ENCODE measurements around the gene CHCHD1. TPM values are rescaled to one million over a fixed set of nuclear protein-coding genes. Genes with fewer than 3 reads are reported as not detected.

The CHCHD1 gene
- total and polyA plus RNA-seq, 4 experiments from 2014 or later, result 21.8 to 56.0 (median 28.5) TPM

GRCh38 chr10:73800560-73801252 lies 18.9 kb downstream of the CHCHD1 start:
- H3K4me1 Mint-ChIP-seq, result peaks cover under 1 to 14% (median 2%) of the 10 kb centered on the region in 4 donors
- no peaks in the 10 kb centered on the region for H3K9me3 ChIP-seq (ENCODE audit: control insufficient read depth in 1 of 2, low read length in 2 of 2)
- no peaks in the 10 kb centered on the region for H3K27me3 ChIP-seq (ENCODE audit: insufficient read depth, low read length)
- no peaks in the 10 kb centered on the region for H3K27me3 Mint-ChIP-seq
- H3K27ac ChIP-seq (ENCODE audit: low read depth, low read length), result no peak overlapping the region
- no peak overlapping the region for H3K4me3 Mint-ChIP-seq
- no peaks in the 10 kb centered on the region for H3K9me3 Mint-ChIP-seq
- peaks cover 68% of the 10 kb centered on the region for H3K36me3 ChIP-seq (ENCODE audit: insufficient read depth, low read length)
- peak overlapping the region in 1 of 7 donors; percentile 82 for H3K27ac Mint-ChIP-seq
- peaks cover 23 to 71% of the 10 kb centered on the region in 2 donors for H3K36me3 Mint-ChIP-seq
- CTCF ChIA-PET (ENCODE audit: partially characterized antibody), result interaction anchor here (1.4 kb wide), 1 partner anchor 10 kb away, joined by 3 read pairs; no protein-coding TSS in a partner anchor
- peak in 1 of 5 donors; percentile 28 for DNase-seq
- no peak overlapping the region for H3K4me3 ChIP-seq (ENCODE audit: low read length in 2 of 2)
- intact Hi-C loops (cut with micrococcal nuclease), result no loop called here
- POLR2A ChIA-PET (ENCODE audit: partially characterized antibody), result interaction anchor here (1.1 to 1.8 kb wide), 5 partner anchors 9 to 31 kb away, joined by 3 to 12 read pairs (median 3); partner anchors contain the start of gene CHCHD1
- no peaks in the 10 kb centered on the region for H3K4me1 ChIP-seq (ENCODE audit: insufficient read depth, low read length)

- Histone ChIP-seq H3K4me3 (ENCODE audit: low read length in 2 of 2) (no peak overlapping the region), H3K9me3 (ENCODE audit: control insufficient read depth in 1 of 2, low read length in 2 of 2) (no peaks in the 10 kb centered on the region), H3K27me3 (ENCODE audit: insufficient read depth, low read length) (no peaks in the 10 kb centered on the region), H3K4me1 (ENCODE audit: insufficient read depth, low read length) (peaks cover 1% of the 10 kb centered on the region), H3K27ac (ENCODE audit: low read depth, low read length) (no peak overlapping the region), H3K36me3 (ENCODE audit: insufficient read depth, low read length) (peaks cover 73% of the 10 kb centered on the region)
- no peaks in the 10 kb centered on the region for H3K9me3 Mint-ChIP-seq
- H3K4me3 Mint-ChIP-seq, result no peak overlapping the region
- peaks cover 28 to 73% of the 10 kb centered on the region in 2 donors for H3K36me3 Mint-ChIP-seq
- ChIA-PET CTCF (ENCODE audit: partially characterized antibody) (interaction anchor here (1.4 kb wide), 1 partner anchor 9 kb away, joined by 3 read pairs; no protein-coding TSS in a partner anchor), POLR2A (ENCODE audit: partially characterized antibody) (interaction anchor here (1.1 to 1.8 kb wide), 5 partner anchors 8 to 32 kb away, joined by 3 to 12 read pairs (median 3); partner anchors contain the start of gene CHCHD1)
- DNase-seq, result no peak
- intact Hi-C loops (cut with micrococcal nuclease), result no loop called here
- peaks cover 4 to 19% (median 6%) of the 10 kb centered on the region in 4 donors for H3K4me1 Mint-ChIP-seq
- no peak overlapping the region for H3K27ac Mint-ChIP-seq
- H3K27me3 Mint-ChIP-seq, result no peaks in the 10 kb centered on the region
Measured at GRCh38 chr10:73801253-73801590, 19.4 kb downstream of the CHCHD1 start.

GRCh38 chr10:73802276-73802991 lies 20.6 kb downstream of the CHCHD1 start:
- peaks cover 75% of the 10 kb centered on the region for H3K36me3 ChIP-seq (ENCODE audit: insufficient read depth, low read length)

DNA sequence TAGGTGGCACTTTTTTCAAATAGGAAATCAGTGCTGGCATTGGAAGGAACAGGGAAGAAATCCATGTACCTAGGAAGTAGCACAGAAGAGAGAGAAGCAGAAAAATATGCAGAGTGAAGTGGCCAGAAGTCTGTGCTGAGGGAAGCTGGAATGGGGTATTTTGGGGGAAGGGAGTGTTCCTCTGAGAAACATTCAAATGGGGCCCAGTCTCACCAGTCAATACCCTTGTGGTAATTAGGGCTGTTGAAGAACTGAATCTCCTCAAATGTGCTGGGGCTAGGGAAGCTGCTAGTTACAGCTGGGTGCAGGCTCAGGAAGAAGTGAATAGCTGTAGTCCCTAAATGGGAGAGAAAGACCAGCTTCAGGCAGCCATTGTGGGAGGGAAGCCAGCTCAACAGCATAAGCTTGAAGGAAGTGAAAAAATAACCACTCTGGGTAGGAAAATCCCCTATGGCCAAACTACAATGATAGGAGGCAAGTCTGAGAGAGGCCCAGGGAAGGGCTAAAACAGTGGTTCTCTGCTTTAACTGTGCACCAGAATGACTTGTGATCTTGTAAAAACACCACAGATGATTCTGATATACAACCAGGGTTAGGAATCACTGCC lies 21.9 kb downstream of the CHCHD1 start:
- peaks cover 27% of the 10 kb centered on the region for H3K4me1 ChIP-seq (ENCODE audit: insufficient read depth, low read length)
- Mint-ChIP-seq H3K4me1 (peaks cover 18 to 43% (median 25%) of the 10 kb centered on the region in 4 donors), H3K27ac (peak overlapping the region in 3 of 7 donors; percentile 22 to 74 (median 51)), H3K36me3 (peaks cover 46 to 76% of the 10 kb centered on the region in 2 donors), H3K4me3 (no peak overlapping the region), H3K27me3 (no peaks in the 10 kb centered on the region), H3K9me3 (no peaks in the 10 kb centered on the region)
- H3K27me3 ChIP-seq (ENCODE audit: insufficient read depth, low read length), result no peaks in the 10 kb centered on the region
- intact Hi-C loops (cut with micrococcal nuclease), result no loop called here
- no peak overlapping the region for H3K4me3 ChIP-seq (ENCODE audit: low read length in 2 of 2)
- H3K36me3 ChIP-seq (ENCODE audit: insufficient read depth, low read length), result peaks cover 78% of the 10 kb centered on the region
- no peaks in the 10 kb centered on the region for H3K9me3 ChIP-seq (ENCODE audit: control insufficient read depth in 1 of 2, low read length in 2 of 2)
- ChIA-PET CTCF (ENCODE audit: partially characterized antibody) (interaction anchor here (0.8 kb wide), 1 partner anchor 35 kb away, joined by 3 read pairs; no protein-coding TSS in a partner anchor), POLR2A (ENCODE audit: partially characterized antibody) (interaction anchor here (1.7 kb wide), 1 partner anchor 18 kb away, joined by 5 read pairs; the partner anchor contains the start of gene ZSWIM8)
- H3K27ac ChIP-seq (ENCODE audit: low read depth, low read length), result no peak overlapping the region
- DNase-seq, result no peak

More at GRCh38 chr10:73802276-73802991, 20.6 kb downstream of the CHCHD1 start:
- H3K9me3 ChIP-seq (ENCODE audit: control insufficient read depth in 1 of 2, low read length in 2 of 2), result no peaks in the 10 kb centered on the region
- no peak overlapping the region for H3K4me3 ChIP-seq (ENCODE audit: low read length in 2 of 2)
- CTCF ChIA-PET (ENCODE audit: partially characterized antibody), result no interaction called here
- peaks cover 13% of the 10 kb centered on the region for H3K4me1 ChIP-seq (ENCODE audit: insufficient read depth, low read length)
- no peak overlapping the region for H3K27ac ChIP-seq (ENCODE audit: low read depth, low read length)
- Mint-ChIP-seq H3K27ac (peak overlapping the region in 5 of 7 donors; percentile 19 to 84 (median 52)), H3K36me3 (peaks cover 40 to 75% of the 10 kb centered on the region in 2 donors), H3K4me3 (no peak overlapping the region), H3K27me3 (no peaks in the 10 kb centered on the region), H3K9me3 (no peaks in the 10 kb centered on the region), H3K4me1 (peaks cover 14 to 31% (median 18%) of the 10 kb centered on the region in 4 donors)
- no peak for DNase-seq
- intact Hi-C loops (cut with micrococcal nuclease), result no loop called here
- POLR2A ChIA-PET (ENCODE audit: partially characterized antibody), result no interaction called here
- H3K27me3 ChIP-seq (ENCODE audit: insufficient read depth, low read length), result no peaks in the 10 kb centered on the region

DNA sequence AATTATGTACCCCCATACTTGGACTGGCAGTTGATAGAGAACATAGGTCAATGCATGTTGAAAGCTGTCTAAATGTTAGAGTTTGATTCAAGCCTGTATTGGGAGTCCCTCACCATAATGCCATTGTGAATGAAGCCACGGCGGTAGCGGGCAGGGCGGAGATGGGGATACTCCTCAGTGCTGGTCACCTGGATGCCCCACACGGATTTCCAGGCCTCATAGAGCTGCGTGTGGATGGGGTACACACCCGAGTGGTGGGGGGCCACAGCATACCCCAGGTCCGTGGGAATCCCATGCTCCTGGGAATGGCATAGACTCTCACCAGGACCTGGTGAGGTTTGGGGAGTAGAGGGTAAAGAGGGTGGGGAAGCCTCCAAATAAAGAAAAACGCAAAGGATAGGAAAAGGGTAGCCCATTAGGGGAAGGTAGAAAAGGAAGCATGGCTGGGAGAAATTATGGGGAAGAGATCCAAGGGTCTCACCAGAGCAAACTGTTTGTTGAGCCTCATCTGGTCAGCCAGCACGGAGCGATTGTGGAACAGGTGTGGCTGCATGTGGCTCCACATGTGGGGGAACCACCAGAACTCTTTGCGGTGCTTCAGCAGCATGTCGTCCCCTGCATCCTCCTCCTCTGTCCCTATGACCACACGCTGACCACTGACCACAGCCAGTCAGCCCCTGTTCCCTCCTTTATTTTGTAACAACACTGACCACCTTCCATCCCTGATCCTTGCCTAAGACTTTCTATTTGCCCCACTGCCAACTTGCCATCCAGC lies 24.5 kb downstream of the CHCHD1 start:
- Mint-ChIP-seq H3K27me3 (no peaks in the 10 kb centered on the region), H3K9me3 (no peaks in the 10 kb centered on the region), H3K36me3 (peaks cover 57 to 77% of the 10 kb centered on the region in 2 donors), H3K4me1 (peaks cover 32 to 61% (median 42%) of the 10 kb centered on the region in 4 donors), H3K4me3 (peak overlapping the region in 3 of 8 donors; percentile 25 to 50 (median 49)), H3K27ac (peak overlapping the region in 6 of 7 donors; percentile 17 to 88 (median 68))
- H3K4me3 ChIP-seq (ENCODE audit: low read length in 2 of 2), result no peak overlapping the region
- no peak for DNase-seq
- ChIA-PET POLR2A (ENCODE audit: partially characterized antibody) (interaction anchor here (0.8 to 1.9 kb wide), 4 partner anchors 10 to 63 kb away, joined by 3 to 6 read pairs (median 4); partner anchors contain the start of gene ZSWIM8), CTCF (ENCODE audit: partially characterized antibody) (interaction anchor here (0.8 to 1.5 kb wide), 3 partner anchors 22 to 134 kb away, joined by 3 read pairs; no protein-coding TSS in a partner anchor)
- no peaks in the 10 kb centered on the region for H3K9me3 ChIP-seq (ENCODE audit: control insufficient read depth in 1 of 2, low read length in 2 of 2)
- H3K27ac ChIP-seq (ENCODE audit: low read depth, low read length), result no peak overlapping the region
- peaks cover 46% of the 10 kb centered on the region for H3K4me1 ChIP-seq (ENCODE audit: insufficient read depth, low read length)
- intact Hi-C loops (cut with micrococcal nuclease), result no loop called here
- H3K27me3 ChIP-seq (ENCODE audit: insufficient read depth, low read length), result no peaks in the 10 kb centered on the region
- peaks cover 63% of the 10 kb centered on the region for H3K36me3 ChIP-seq (ENCODE audit: insufficient read depth, low read length)

- ChIA-PET POLR2A (ENCODE audit: partially characterized antibody) (interaction anchor here (0.8 to 4.2 kb wide), 5 partner anchors 9 to 35 kb away, joined by 3 to 77 read pairs (median 16); partner anchors contain the start of gene ZSWIM8), CTCF (ENCODE audit: partially characterized antibody) (interaction anchor here (0.8 to 1.2 kb wide), 2 partner anchors 72 to 133 kb away, joined by 3 read pairs; no protein-coding TSS in a partner anchor)
- Mint-ChIP-seq H3K4me3 (peak overlapping the region in 4 of 8 donors; percentile 39 to 58 (median 47)), H3K27ac (peak overlapping the region in 3 of 7 donors; percentile 17 to 83 (median 74)), H3K4me1 (peaks cover 32 to 62% (median 42%) of the 10 kb centered on the region in 4 donors), H3K9me3 (peaks cover 0 to 2% (median 0%) of the 10 kb centered on the region in 8 donors), H3K36me3 (peaks cover 53 to 66% of the 10 kb centered on the region in 2 donors), H3K27me3 (no peaks in the 10 kb centered on the region)
- H3K4me3 ChIP-seq (ENCODE audit: low read length in 2 of 2), result no peak overlapping the region
- no peaks in the 10 kb centered on the region for H3K9me3 ChIP-seq (ENCODE audit: control insufficient read depth in 1 of 2, low read length in 2 of 2)
- peaks cover 51% of the 10 kb centered on the region for H3K4me1 ChIP-seq (ENCODE audit: insufficient read depth, low read length)
- H3K27ac ChIP-seq (ENCODE audit: low read depth, low read length), result no peak overlapping the region
- DNase-seq, result no peak
- H3K36me3 ChIP-seq (ENCODE audit: insufficient read depth, low read length), result peaks cover 52% of the 10 kb centered on the region
- intact Hi-C loops (cut with micrococcal nuclease), result no loop called here
- H3K27me3 ChIP-seq (ENCODE audit: insufficient read depth, low read length), result no peaks in the 10 kb centered on the region
Measured at GRCh38 chr10:73807471-73807870, 25.6 kb downstream of the CHCHD1 start.
